CD4-positive, alpha-beta T cell treated with Interleukin-6 at 100 ng/mL for 8 hours (primary cell): Measurements from ENCODE around the gene ECPAS.
"Not testable (repeated sequence)": the region's sequence is repeated elsewhere in the genome, so short reads cannot be mapped to it uniquely, and the experiment has no call there.

Experiments used
- DNase-seq: peaks from one replicate; pipeline ENCODE4 v3.0.0-alpha.2; 2020; ENCODE audit warnings: mixed read lengths, low spot score

ECPAS gene

GRCh38 chr9:111467778-111468367 lies 16.3 kb downstream of the ECPAS start:
- DNase-seq, result no peak

- no peak for DNase-seq
Measured at GRCh38 chr9:111463048-111463447, 21.1 kb downstream of the ECPAS start.

GRCh38 chr9:111458139-111459009 lies 25.8 kb downstream of the ECPAS start:
- DNase-seq, result no peak

- no peak for DNase-seq
Measured at GRCh38 chr9:111456529-111456928, 27.7 kb downstream of the ECPAS start.

- no peak for DNase-seq
Measured at GRCh38 chr9:111455638-111456037, 28.5 kb downstream of the ECPAS start.

- DNase-seq, result no peak
Measured at GRCh38 chr9:111454751-111455150, 29.4 kb downstream of the ECPAS start.

- no peak for DNase-seq
Measured at GRCh38 chr9:111451570-111451969, 32.6 kb downstream of the ECPAS start.

- DNase-seq, result no peak
Measured at GRCh38 chr9:111450124-111450523, 34.1 kb downstream of the ECPAS start.

GRCh38 chr9:111449705-111450104 lies 34.5 kb downstream of the ECPAS start:
- DNase-seq, result no peak

GRCh38 chr9:111445799-111446198 lies 38.4 kb downstream of the ECPAS start:
- DNase-seq, result not testable (repeated sequence)

- no peak for DNase-seq
Measured at GRCh38 chr9:111443454-111443853, 40.7 kb downstream of the ECPAS start.

- DNase-seq, result no peak
Measured at GRCh38 chr9:111442360-111443027, 41.7 kb downstream of the ECPAS start.

- no peak for DNase-seq
Measured at GRCh38 chr9:111440226-111440625, 44.0 kb downstream of the ECPAS start.

GRCh38 chr9:111438541-111439235 lies 45.5 kb downstream of the ECPAS start:
- no peak for DNase-seq

GRCh38 chr9:111436571-111436970 lies 47.6 kb downstream of the ECPAS start:
- no peak for DNase-seq

GRCh38 chr9:111433082-111433481 lies 51.1 kb downstream of the ECPAS start:
- no peak for DNase-seq

GRCh38 chr9:111431684-111432083 lies 52.5 kb downstream of the ECPAS start:
- no peak for DNase-seq

- no peak for DNase-seq
Measured at GRCh38 chr9:111429175-111429574, 55.0 kb downstream of the ECPAS start.

GRCh38 chr9:111427186-111427585 lies 57.0 kb downstream of the ECPAS start:
- no peak for DNase-seq

GRCh38 chr9:111423389-111423788 lies 60.8 kb downstream of the ECPAS start:
- DNase-seq, result no peak

- no peak for DNase-seq
Measured at GRCh38 chr9:111414406-111414805, 69.8 kb downstream of the ECPAS start.

GRCh38 chr9:111413996-111414395 lies 70.2 kb downstream of the ECPAS start:
- DNase-seq, result no peak
